ENCODE results near the gene HRH1. TPM values are rescaled to one million over a fixed set of nuclear protein-coding genes. Genes with fewer than 3 reads are reported as not detected.

HRH1 gene
- total RNA-seq, 1 donor from 2014 or later = 0.19 TPM

GRCh38 chr3:11167590-11167989 is 13.3 kb downstream of the HRH1 start:
- no peaks in the 10 kb centered on the region for H3K4me1 ChIP-seq
- TF ChIP-seq CTCF (IDR thresholded peaks at IDR 0.05) (no peak), EZH2phosphoT487 (IDR thresholded peaks at IDR 0.05) (no peak), EZH2 (IDR thresholded peaks at IDR 0.05) (no peak)
- no peak overlapping the region for H3K27ac ChIP-seq
- no peak overlapping the region for H2AFZ ChIP-seq (replicated peaks)
- H3K9me3 ChIP-seq (ENCODE audit: low read depth) = no peaks in the 10 kb centered on the region
- H3K4me3 ChIP-seq = no peak overlapping the region
- Mint-ChIP-seq H3K4me1 (peaks cover 22% of the 10 kb centered on the region), H3K27me3 (ENCODE audit: insufficient read depth, low read depth) (peaks cover 8% of the 10 kb centered on the region), H3K36me3 (no peaks in the 10 kb centered on the region), H3K27ac (peak overlapping the region; percentile 74), H3K4me3 (no peak overlapping the region), H3K9me3 (no peaks in the 10 kb centered on the region)
- no peaks in the 10 kb centered on the region for H3K79me2 ChIP-seq (ENCODE audit: low read depth)
- no peaks in the 10 kb centered on the region for H3K36me3 ChIP-seq
- no peaks in the 10 kb centered on the region for H4K20me1 ChIP-seq (ENCODE audit: low read depth)
- H3K9ac ChIP-seq = no peak overlapping the region
- H3F3A ChIP-seq (ENCODE audit: low read depth) = no peaks in the 10 kb centered on the region
- H3K4me2 ChIP-seq = no peak overlapping the region
- DNase-seq (ENCODE audit: low spot score) = no peak
- H3K27me3 ChIP-seq = no peaks in the 10 kb centered on the region

DNA sequence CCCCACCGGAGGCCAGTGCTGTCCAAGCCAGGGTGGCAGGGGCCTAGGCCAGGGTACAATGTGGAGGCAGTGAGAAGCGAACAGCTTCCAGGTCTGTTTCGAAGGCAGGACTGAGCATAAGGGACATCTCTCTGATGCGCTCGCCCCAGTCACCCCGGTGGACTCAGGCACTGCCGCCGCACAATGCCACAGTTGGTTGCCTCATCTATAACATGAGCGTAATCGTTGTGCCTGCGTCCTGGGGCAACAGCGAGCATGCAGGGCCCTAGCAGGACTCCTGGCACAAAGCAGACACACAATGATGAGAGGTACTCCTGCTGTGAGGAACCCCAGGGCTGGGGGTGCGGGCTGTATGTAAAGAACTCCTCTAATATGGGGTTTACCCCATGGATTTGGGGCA is 14.1 kb downstream of the HRH1 start:
- no peak overlapping the region for H3K27ac Mint-ChIP-seq
- H3K4me1 ChIP-seq = no peaks in the 10 kb centered on the region
- no peaks in the 10 kb centered on the region for H3F3A ChIP-seq (ENCODE audit: low read depth)
- H3K4me1 Mint-ChIP-seq = peaks cover 22% of the 10 kb centered on the region
- no peaks in the 10 kb centered on the region for H4K20me1 ChIP-seq (ENCODE audit: low read depth)
- no peak overlapping the region for H3K4me2 ChIP-seq
- no peak for DNase-seq (ENCODE audit: low spot score)
- no peak overlapping the region for H3K4me3 ChIP-seq
- no peak overlapping the region for H3K4me3 Mint-ChIP-seq
- H3K79me2 ChIP-seq (ENCODE audit: low read depth) = no peaks in the 10 kb centered on the region
- no peaks in the 10 kb centered on the region for H3K9me3 Mint-ChIP-seq
- no peaks in the 10 kb centered on the region for H3K27me3 ChIP-seq
- H3K9me3 ChIP-seq (ENCODE audit: low read depth) = no peaks in the 10 kb centered on the region
- TF ChIP-seq CTCF (IDR thresholded peaks at IDR 0.05) (no peak), EZH2 (IDR thresholded peaks at IDR 0.05) (no peak), EZH2phosphoT487 (IDR thresholded peaks at IDR 0.05) (no peak)
- H3K27me3 Mint-ChIP-seq (ENCODE audit: insufficient read depth, low read depth) = peaks cover 8% of the 10 kb centered on the region
- H3K9ac ChIP-seq = no peak overlapping the region
- H3K36me3 ChIP-seq = no peaks in the 10 kb centered on the region
- no peak overlapping the region for H2AFZ ChIP-seq (replicated peaks)
- no peak overlapping the region for H3K27ac ChIP-seq
- H3K36me3 Mint-ChIP-seq = no peaks in the 10 kb centered on the region

DNA sequence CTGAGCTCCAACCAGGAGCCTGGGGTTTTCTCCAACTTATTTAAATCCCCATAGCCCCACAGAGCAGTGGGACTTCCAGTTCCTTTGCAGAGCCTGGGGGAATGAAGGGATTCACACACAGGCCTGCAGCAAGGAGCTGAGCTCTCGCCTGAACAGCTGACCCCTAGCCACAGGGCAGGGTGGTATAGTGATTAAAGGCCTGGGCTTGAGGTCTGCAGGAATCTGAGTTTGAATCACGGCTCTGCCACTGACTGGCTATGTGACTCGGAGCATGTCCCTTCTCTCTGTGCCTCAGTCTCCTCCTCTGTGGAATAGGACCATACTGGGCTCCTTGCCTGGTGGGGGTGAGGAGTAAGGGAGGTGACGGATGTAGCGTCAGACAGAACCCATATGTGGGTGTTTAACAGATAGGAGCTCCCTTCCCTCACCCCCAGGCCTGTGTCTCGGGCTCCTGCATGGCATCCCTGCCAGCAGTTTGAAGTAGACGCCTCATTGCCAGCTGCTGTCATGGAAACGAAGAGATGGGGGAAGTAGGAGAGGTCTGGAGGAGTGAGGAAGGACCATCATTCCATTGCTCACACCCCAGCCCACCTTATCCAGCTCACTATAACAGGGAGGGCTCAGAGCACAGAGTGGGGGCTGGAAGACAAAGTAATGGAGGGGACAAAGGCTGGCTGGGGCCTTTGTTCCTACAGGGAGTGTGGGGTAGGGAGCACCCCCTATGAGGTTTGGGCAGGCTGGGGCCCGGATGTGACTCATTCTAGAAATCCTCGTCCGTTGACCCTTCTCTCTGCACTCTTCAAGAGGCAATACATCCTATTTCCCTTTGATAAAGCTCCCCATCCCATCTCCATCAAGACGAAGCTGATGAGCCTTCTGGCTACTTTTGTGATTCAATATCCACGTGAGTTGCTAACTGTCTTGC is 14.8 kb downstream of the HRH1 start:
- no peaks in the 10 kb centered on the region for H3K36me3 Mint-ChIP-seq
- peak overlapping the region; percentile 48 for H3K4me3 Mint-ChIP-seq
- H3K4me2 ChIP-seq = no peak overlapping the region
- H4K20me1 ChIP-seq (ENCODE audit: low read depth) = no peaks in the 10 kb centered on the region
- H3K27me3 ChIP-seq = no peaks in the 10 kb centered on the region
- H3K27ac Mint-ChIP-seq = peak overlapping the region; percentile 81
- no peak for DNase-seq (ENCODE audit: low spot score)
- H3K4me3 ChIP-seq = no peak overlapping the region
- H3K4me1 ChIP-seq = no peaks in the 10 kb centered on the region
- no peaks in the 10 kb centered on the region for H3K9me3 Mint-ChIP-seq
- H3K4me1 Mint-ChIP-seq = peaks cover 22% of the 10 kb centered on the region
- H3F3A ChIP-seq (ENCODE audit: low read depth) = no peaks in the 10 kb centered on the region
- no peaks in the 10 kb centered on the region for H3K9me3 ChIP-seq (ENCODE audit: low read depth)
- no peak overlapping the region for H3K27ac ChIP-seq
- no peak overlapping the region for H2AFZ ChIP-seq (replicated peaks)
- H3K9ac ChIP-seq = no peak overlapping the region
- H3K36me3 ChIP-seq = no peaks in the 10 kb centered on the region
- H3K79me2 ChIP-seq (ENCODE audit: low read depth) = no peaks in the 10 kb centered on the region
- peaks cover 7% of the 10 kb centered on the region for H3K27me3 Mint-ChIP-seq (ENCODE audit: insufficient read depth, low read depth)
- TF ChIP-seq CTCF (IDR thresholded peaks at IDR 0.05) (no peak), EZH2phosphoT487 (IDR thresholded peaks at IDR 0.05) (no peak), EZH2 (IDR thresholded peaks at IDR 0.05) (no peak)
